GM23338 (cell line): Measurements from ENCODE around the gene POR. TPM values are rescaled to one million over a fixed set of nuclear protein-coding genes. Genes with fewer than 3 reads are reported as not detected.

Source experiments
- ATAC-seq: fragments of 200-7000 bp; cut with Tn5 transposase; 3 replicates; pipeline ENCODE4 v1.9.1; 2020
- DNase-seq: peaks from one replicate; pipeline ENCODE4 v3.0.0-alpha.2; 2015; ENCODE audit warnings: low spot score
- H2AFZ ChIP-seq: fragments of 200-600 bp; sonication (generic); 2 replicates; pipeline ENCODE4 v1.8.0; 2016; ENCODE audit warnings: antibody characterized with exemption, mild to moderate bottlenecking, moderate library complexity
- H3F3A ChIP-seq: fragments of 200-600 bp; sonication (generic); replicated peaks from 2 replicates; pipeline ENCODE4 v1.8.0; 2017; ENCODE audit warnings: antibody characterized with exemption, mixed run types, low read depth
- H3K27ac ChIP-seq: fragments of 200-600 bp; sonication (generic); 2 replicates; pipeline ENCODE4 v1.6.1; 2016; ENCODE audit warnings: low read depth
- H3K27me3 ChIP-seq: fragments of 200-600 bp; sonication (generic); 2 replicates; pipeline ENCODE4 v1.8.0; 2016; ENCODE audit warnings: mild to moderate bottlenecking, mixed run types, moderate library complexity; ENCODE audit not compliant: insufficient read depth
- H3K36me3 ChIP-seq: fragments of 200-600 bp; sonication (generic); 2 replicates; pipeline ENCODE4 v1.8.0; 2016; ENCODE audit warnings: mild to moderate bottlenecking; ENCODE audit not compliant: insufficient read depth
- H3K4me1 ChIP-seq: fragments of 200-600 bp; sonication (generic); 2 replicates; pipeline ENCODE4 v1.8.0; 2016; ENCODE audit warnings: mild to moderate bottlenecking, moderate library complexity; ENCODE audit not compliant: insufficient read depth
- H3K4me2 ChIP-seq: fragments of 200-600 bp; sonication (generic); 2 replicates; pipeline ENCODE4 v1.7.1; 2017; ENCODE audit warnings: mixed run types
- H3K4me3 ChIP-seq: fragments of 200-600 bp; sonication (generic); 2 replicates; pipeline ENCODE4 v1.6.1; 2016; ENCODE audit warnings: mixed run types
- H3K79me2 ChIP-seq: fragments of 200-600 bp; sonication (generic); replicated peaks from 2 replicates; pipeline ENCODE4 v1.8.0; 2017; ENCODE audit warnings: mild to moderate bottlenecking; ENCODE audit not compliant: insufficient read depth
- H3K9me2 ChIP-seq: fragments of 200-600 bp; sonication (generic); 2 replicates; pipeline ENCODE4 v1.8.0; 2017; ENCODE audit not compliant: insufficient read depth
- H4K20me1 ChIP-seq: fragments of 200-600 bp; sonication (generic); replicated peaks from 2 replicates; pipeline ENCODE4 v1.8.0; 2017; ENCODE audit warnings: mild to moderate bottlenecking; ENCODE audit not compliant: insufficient read depth
- H3K27ac Mint-ChIP-seq: 2 replicates; pipeline ENCODE4 v1.8.0; 2020; ENCODE audit warnings: inconsistent platforms, mild to moderate bottlenecking, moderate library complexity, mixed read lengths
- H3K27me3 Mint-ChIP-seq: 3 replicates; pipeline ENCODE4 v1.8.0; 2022; ENCODE audit warnings: low read depth, mild to moderate bottlenecking, moderate library complexity, mixed read lengths, inconsistent platforms; ENCODE audit not compliant: insufficient read depth, poor library complexity
- H3K36me3 Mint-ChIP-seq: 3 replicates; pipeline ENCODE4 v1.8.0; 2021; ENCODE audit warnings: low read depth, mild to moderate bottlenecking, inconsistent platforms, moderate library complexity, mixed read lengths
- H3K4me1 Mint-ChIP-seq: 3 replicates; pipeline ENCODE4 v1.8.0; 2020; ENCODE audit warnings: mild to moderate bottlenecking, inconsistent platforms, mixed read lengths
- H3K4me3 Mint-ChIP-seq: 3 replicates; pipeline ENCODE4 v1.8.0; 2021; ENCODE audit warnings: moderate library complexity, mild to moderate bottlenecking, inconsistent platforms, mixed read lengths
- H3K9me3 Mint-ChIP-seq: 3 replicates; pipeline ENCODE4 v1.8.0; 2020; ENCODE audit warnings: moderate library complexity, mild to moderate bottlenecking, inconsistent platforms, mixed read lengths
- CREB1 ChIP-seq: fragments of 250-450 bp; sonication (Bioruptor Pico); IDR thresholded peaks from 2 replicates; pipeline ENCODE4 v1.5.0; 2020; ENCODE audit warnings: low read depth, mild to moderate bottlenecking, moderate library complexity
- EZH2 ChIP-seq: fragments of 200-600 bp; sonication (generic); IDR thresholded peaks from one replicate; pipeline ENCODE4 v1.8.0; 2017; ENCODE audit warnings: antibody characterized with exemption, mild to moderate bottlenecking, low read depth; ENCODE audit not compliant: unreplicated experiment
- EZH2phosphoT487 ChIP-seq: fragments of 200-600 bp; sonication (generic); IDR thresholded peaks from one replicate; pipeline ENCODE4 v1.8.1; 2018; ENCODE audit warnings: antibody characterized with exemption; ENCODE audit not compliant: unreplicated experiment
- JUNB ChIP-seq: IDR thresholded peaks from one replicate; pipeline ENCODE4 v1.6.1; 2016; ENCODE audit warnings: antibody characterized with exemption; ENCODE audit not compliant: unreplicated experiment
- NANOG ChIP-seq: IDR thresholded peaks from 2 replicates; pipeline ENCODE4 v1.6.1; 2016; ENCODE audit warnings: antibody characterized with exemption, borderline replicate concordance
- POLR2AphosphoS5 ChIP-seq: IDR thresholded peaks from 2 replicates; pipeline ENCODE4 v1.6.1; 2016; ENCODE audit warnings: antibody characterized with exemption, low read depth
- REST ChIP-seq: IDR thresholded peaks from one replicate; pipeline ENCODE4 v1.6.1; 2018; ENCODE audit warnings: antibody characterized with exemption; ENCODE audit not compliant: unreplicated experiment
- STAT1 ChIP-seq: IDR thresholded peaks from one replicate; pipeline ENCODE4 v1.6.1; 2016; ENCODE audit warnings: antibody characterized with exemption; ENCODE audit not compliant: unreplicated experiment
- ZNF114 ChIP-seq: fragments of 250-450 bp; sonication (Bioruptor Pico); IDR thresholded peaks from 2 replicates; pipeline ENCODE4 v1.5.0; 2020; ENCODE audit warnings: mild to moderate bottlenecking, moderate library complexity
- ZNF331 ChIP-seq: fragments of 250-450 bp; sonication (Bioruptor Pico); IDR thresholded peaks from 2 replicates; pipeline ENCODE4 v1.5.0; 2020; ENCODE audit warnings: low read depth, mild to moderate bottlenecking, moderate library complexity
- polyA plus RNA-seq: library from polyadenylated mRNA; unstranded; fragments of >200 nt; fragmentation: Nextera tagmentation; extraction: Ambion mirVana; gene quantifications from 2 replicates; pipeline ENCODE4 v1.2.1, GENCODE V29; 2016
- total RNA-seq: library from RNA; depleted of rRNA; stranded (reverse); fragments of >200 nt; shearing (Covaris generic); gene quantifications from 2 replicates; pipeline ENCODE4 v1.2.3, GENCODE V29; 2014
- TF ChIP-seq, protein P1 (sequence below): fragments of 250-450 bp; sonication (Bioruptor Pico); IDR thresholded peaks from 2 replicates; pipeline ENCODE4 v1.5.0; 2020; ENCODE audit warnings: mild to moderate bottlenecking, moderate library complexity
- TF ChIP-seq, protein P2 (sequence below): IDR thresholded peaks from 2 replicates; pipeline ENCODE4 v1.6.1; 2016; ENCODE audit warnings: antibody characterized with exemption
- TF ChIP-seq, protein P3 (sequence below), 2 experiments: fragments of 200-600 bp in 1 of 2; sonication (generic) in 1 of 2; conservative IDR thresholded peaks; 2 replicates each; pipeline versions ENCODE4 v1.5.1 to v1.6.1; 2016 to 2017; ENCODE audit warnings: antibody characterized with exemption in 2 of 2, low read depth in 2 of 2, mild to moderate bottlenecking in 2 of 2, moderate library complexity in 1 of 2

The POR gene
- total and polyA plus RNA-seq, 2 experiments from 2014 or later = 126 to 164 TPM

DNA sequence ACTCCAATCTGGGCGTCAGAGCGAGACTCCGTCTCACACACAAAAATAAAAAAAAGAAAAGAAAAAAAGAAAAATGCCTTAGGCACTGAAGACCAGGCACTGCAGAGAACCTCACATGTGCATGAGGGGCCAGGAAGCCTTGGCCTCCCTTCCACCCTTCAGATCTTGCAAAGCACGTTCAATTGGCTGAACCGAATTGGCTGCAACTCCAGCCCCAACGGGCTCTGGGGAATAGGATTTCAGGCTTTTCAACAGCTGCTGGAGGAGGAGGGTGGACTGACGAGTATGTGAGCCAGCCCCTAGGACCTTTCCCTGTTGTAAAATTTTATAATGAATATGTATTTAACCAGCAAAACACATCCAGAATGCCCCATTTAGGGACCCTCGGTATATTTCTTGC lies 62.8 kb downstream of the POR start:
- Histone ChIP-seq H3K27ac (no peak overlapping the region), H3K79me2 (no peaks in the 10 kb centered on the region), H3K36me3 (peaks cover 5% of the 10 kb centered on the region; the same call in 1 of the 2 replicates), H3K4me2 (no peak overlapping the region), H3K4me1 (no peaks in the 10 kb centered on the region), H2AFZ (no peak overlapping the region), H3K4me3 (no peak overlapping the region), H3K9me2 (no peaks in the 10 kb centered on the region), H4K20me1 (0 out of 2 replicates have a peak, but pooled peaks cover 4% of the 10 kb centered on the region), H3K27me3 (no peaks in the 10 kb centered on the region), H3F3A (no peaks in the 10 kb centered on the region)
- no peak overlapping the region for H3K27ac Mint-ChIP-seq
- no peak overlapping the region for H3K4me3 Mint-ChIP-seq
- H3K36me3 Mint-ChIP-seq = peaks cover 34% of the 10 kb centered on the region
- DNase-seq (no peak), ATAC-seq (no peak)
- TF ChIP-seq, protein P1, sequence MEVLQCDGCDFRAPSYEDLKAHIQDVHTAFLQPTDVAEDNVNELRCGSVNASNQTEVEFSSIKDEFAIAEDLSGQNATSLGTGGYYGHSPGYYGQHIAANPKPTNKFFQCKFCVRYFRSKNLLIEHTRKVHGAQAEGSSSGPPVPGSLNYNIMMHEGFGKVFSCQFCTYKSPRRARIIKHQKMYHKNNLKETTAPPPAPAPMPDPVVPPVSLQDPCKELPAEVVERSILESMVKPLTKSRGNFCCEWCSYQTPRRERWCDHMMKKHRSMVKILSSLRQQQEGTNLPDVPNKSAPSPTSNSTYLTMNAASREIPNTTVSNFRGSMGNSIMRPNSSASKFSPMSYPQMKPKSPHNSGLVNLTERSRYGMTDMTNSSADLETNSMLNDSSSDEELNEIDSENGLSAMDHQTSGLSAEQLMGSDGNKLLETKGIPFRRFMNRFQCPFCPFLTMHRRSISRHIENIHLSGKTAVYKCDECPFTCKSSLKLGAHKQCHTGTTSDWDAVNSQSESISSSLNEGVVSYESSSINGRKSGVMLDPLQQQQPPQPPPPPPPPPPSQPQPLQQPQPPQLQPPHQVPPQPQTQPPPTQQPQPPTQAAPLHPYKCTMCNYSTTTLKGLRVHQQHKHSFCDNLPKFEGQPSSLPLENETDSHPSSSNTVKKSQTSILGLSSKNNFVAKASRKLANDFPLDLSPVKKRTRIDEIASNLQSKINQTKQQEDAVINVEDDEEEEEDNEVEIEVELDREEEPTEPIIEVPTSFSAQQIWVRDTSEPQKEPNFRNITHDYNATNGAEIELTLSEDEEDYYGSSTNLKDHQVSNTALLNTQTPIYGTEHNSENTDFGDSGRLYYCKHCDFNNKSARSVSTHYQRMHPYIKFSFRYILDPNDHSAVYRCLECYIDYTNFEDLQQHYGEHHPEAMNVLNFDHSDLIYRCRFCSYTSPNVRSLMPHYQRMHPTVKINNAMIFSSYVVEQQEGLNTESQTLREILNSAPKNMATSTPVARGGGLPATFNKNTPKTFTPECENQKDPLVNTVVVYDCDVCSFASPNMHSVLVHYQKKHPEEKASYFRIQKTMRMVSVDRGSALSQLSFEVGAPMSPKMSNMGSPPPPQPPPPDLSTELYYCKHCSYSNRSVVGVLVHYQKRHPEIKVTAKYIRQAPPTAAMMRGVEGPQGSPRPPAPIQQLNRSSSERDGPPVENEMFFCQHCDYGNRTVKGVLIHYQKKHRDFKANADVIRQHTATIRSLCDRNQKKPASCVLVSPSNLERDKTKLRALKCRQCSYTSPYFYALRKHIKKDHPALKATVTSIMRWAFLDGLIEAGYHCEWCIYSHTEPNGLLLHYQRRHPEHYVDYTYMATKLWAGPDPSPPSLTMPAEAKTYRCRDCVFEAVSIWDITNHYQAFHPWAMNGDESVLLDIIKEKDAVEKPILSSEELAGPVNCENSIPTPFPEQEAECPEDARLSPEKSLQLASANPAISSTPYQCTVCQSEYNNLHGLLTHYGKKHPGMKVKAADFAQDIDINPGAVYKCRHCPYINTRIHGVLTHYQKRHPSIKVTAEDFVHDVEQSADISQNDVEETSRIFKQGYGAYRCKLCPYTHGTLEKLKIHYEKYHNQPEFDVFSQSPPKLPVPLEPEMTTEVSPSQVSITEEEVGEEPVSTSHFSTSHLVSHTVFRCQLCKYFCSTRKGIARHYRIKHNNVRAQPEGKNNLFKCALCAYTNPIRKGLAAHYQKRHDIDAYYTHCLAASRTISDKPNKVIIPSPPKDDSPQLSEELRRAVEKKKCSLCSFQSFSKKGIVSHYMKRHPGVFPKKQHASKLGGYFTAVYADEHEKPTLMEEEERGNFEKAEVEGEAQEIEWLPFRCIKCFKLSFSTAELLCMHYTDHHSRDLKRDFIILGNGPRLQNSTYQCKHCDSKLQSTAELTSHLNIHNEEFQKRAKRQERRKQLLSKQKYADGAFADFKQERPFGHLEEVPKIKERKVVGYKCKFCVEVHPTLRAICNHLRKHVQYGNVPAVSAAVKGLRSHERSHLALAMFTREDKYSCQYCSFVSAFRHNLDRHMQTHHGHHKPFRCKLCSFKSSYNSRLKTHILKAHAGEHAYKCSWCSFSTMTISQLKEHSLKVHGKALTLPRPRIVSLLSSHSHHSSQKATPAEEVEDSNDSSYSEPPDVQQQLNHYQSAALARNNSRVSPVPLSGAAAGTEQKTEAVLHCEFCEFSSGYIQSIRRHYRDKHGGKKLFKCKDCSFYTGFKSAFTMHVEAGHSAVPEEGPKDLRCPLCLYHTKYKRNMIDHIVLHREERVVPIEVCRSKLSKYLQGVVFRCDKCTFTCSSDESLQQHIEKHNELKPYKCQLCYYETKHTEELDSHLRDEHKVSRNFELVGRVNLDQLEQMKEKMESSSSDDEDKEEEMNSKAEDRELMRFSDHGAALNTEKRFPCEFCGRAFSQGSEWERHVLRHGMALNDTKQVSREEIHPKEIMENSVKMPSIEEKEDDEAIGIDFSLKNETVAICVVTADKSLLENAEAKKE (CRISPR knock-in tag) = no peak
- TF ChIP-seq ZNF114 (CRISPR knock-in tag) (no peak), ZNF331 (no peak), EZH2 (no peak), POLR2AphosphoS5 (no peak), EZH2phosphoT487 (no peak), CREB1 (CRISPR knock-in tag) (no peak), NANOG (no peak), STAT1 (no peak), REST (no peak), JUNB (no peak)
- TF ChIP-seq, protein P2, sequence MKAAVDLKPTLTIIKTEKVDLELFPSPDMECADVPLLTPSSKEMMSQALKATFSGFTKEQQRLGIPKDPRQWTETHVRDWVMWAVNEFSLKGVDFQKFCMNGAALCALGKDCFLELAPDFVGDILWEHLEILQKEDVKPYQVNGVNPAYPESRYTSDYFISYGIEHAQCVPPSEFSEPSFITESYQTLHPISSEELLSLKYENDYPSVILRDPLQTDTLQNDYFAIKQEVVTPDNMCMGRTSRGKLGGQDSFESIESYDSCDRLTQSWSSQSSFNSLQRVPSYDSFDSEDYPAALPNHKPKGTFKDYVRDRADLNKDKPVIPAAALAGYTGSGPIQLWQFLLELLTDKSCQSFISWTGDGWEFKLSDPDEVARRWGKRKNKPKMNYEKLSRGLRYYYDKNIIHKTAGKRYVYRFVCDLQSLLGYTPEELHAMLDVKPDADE = no peak
- TF ChIP-seq, protein P3, sequence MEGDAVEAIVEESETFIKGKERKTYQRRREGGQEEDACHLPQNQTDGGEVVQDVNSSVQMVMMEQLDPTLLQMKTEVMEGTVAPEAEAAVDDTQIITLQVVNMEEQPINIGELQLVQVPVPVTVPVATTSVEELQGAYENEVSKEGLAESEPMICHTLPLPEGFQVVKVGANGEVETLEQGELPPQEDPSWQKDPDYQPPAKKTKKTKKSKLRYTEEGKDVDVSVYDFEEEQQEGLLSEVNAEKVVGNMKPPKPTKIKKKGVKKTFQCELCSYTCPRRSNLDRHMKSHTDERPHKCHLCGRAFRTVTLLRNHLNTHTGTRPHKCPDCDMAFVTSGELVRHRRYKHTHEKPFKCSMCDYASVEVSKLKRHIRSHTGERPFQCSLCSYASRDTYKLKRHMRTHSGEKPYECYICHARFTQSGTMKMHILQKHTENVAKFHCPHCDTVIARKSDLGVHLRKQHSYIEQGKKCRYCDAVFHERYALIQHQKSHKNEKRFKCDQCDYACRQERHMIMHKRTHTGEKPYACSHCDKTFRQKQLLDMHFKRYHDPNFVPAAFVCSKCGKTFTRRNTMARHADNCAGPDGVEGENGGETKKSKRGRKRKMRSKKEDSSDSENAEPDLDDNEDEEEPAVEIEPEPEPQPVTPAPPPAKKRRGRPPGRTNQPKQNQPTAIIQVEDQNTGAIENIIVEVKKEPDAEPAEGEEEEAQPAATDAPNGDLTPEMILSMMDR (conservative IDR thresholded peaks at IDR 0.05; ENCODE audit: low read depth in 2 of 2) = no peak
- H3K4me1 Mint-ChIP-seq = no peaks in the 10 kb centered on the region
- peaks cover 8% of the 10 kb centered on the region for H3K27me3 Mint-ChIP-seq
- H3K9me3 Mint-ChIP-seq = no peaks in the 10 kb centered on the region
